Lung (tissue), 12 donors: ENCODE data around the gene CUEDC2. TPM values are rescaled to one million over a fixed set of nuclear protein-coding genes. Genes with fewer than 3 reads are reported as not detected.

Source experiments
- ATAC-seq: fragments of 200-7000 bp; cut with Tn5 transposase; one replicate; pipeline ENCODE4 v1.9.1; 2020; ENCODE audit warnings: moderate number of reproducible peaks; ENCODE audit not compliant: insufficient read depth, low FRiP score
- DNase-seq, 3 donors: peaks; one replicate each; pipeline ENCODE4 v3.0.0-alpha.2; 2013 to 2017
- H3K27ac ChIP-seq, 2 donors: one replicate each; pipeline ENCODE4 v1.5.1; 2013; ENCODE audit warnings: mild to moderate bottlenecking in 2 of 2, moderate library complexity in 2 of 2, control low read depth in 1 of 2, inconsistent platforms in 1 of 2, low read depth in 1 of 2, low read length in 1 of 2
- H3K27me3 ChIP-seq, 3 donors: one replicate each; pipeline ENCODE4 v1.5.1; 2013; ENCODE audit warnings: low read length in 2 of 3; ENCODE audit not compliant: control insufficient read depth in 3 of 3, insufficient read depth in 3 of 3
- H3K36me3 ChIP-seq, 4 donors: one replicate each; pipeline ENCODE4 v1.5.1; 2013; ENCODE audit warnings: low read length in 4 of 4, mild to moderate bottlenecking in 1 of 4, moderate library complexity in 1 of 4; ENCODE audit not compliant: control insufficient read depth in 4 of 4, insufficient read depth in 4 of 4
- H3K4me1 ChIP-seq, 5 donors: one replicate each; pipeline ENCODE4 v1.5.1; 2013; ENCODE audit warnings: low read length in 5 of 5, mild to moderate bottlenecking in 2 of 5, moderate library complexity in 1 of 5; ENCODE audit not compliant: control insufficient read depth in 5 of 5, insufficient read depth in 5 of 5
- H3K4me3 ChIP-seq: one replicate; pipeline ENCODE4 v1.5.1; 2013; ENCODE audit warnings: mild to moderate bottlenecking, control low read depth, moderate library complexity
- H3K9ac ChIP-seq, 2 donors: one replicate each; pipeline ENCODE4 v1.5.1; 2013; ENCODE audit warnings: low read length in 2 of 2, control low read depth in 1 of 2; ENCODE audit not compliant: insufficient read depth in 1 of 2
- H3K9me3 ChIP-seq, 4 donors: one replicate each; pipeline ENCODE4 v1.5.1; 2013; ENCODE audit warnings: low read length in 3 of 4, mild to moderate bottlenecking in 1 of 4, moderate library complexity in 1 of 4; ENCODE audit not compliant: control insufficient read depth in 4 of 4, insufficient read depth in 3 of 4
- CTCF ChIP-seq: IDR thresholded peaks from 2 replicates; pipeline ENCODE4 v1.5.1; 2012; ENCODE audit warnings: mild to moderate bottlenecking; ENCODE audit errors: control extremely low read depth, extremely low read depth
- WGBS, 2 donors: extraction: QIAGEN DNeasy Blood & Tissue Kit; methylation state at CpG; one replicate each; pipeline ENCODE4 v1.1.7; 2013; 5-methylcytosine and 5-hydroxymethylcytosine counted together
- polyA plus RNA-seq, 2 donors: library from polyadenylated mRNA; stranded (reverse); fragments of 200-250 nt; gene quantifications; one replicate each; pipeline ENCODE4 v1.2.1, GENCODE V29; 2013
- total RNA-seq, 2 donors: library from RNA; depleted of rRNA in 1 of 2; stranded (reverse); fragments of >200 nt in 1 of 2; gene quantifications; one replicate each; pipeline ENCODE4 v1.2.1, GENCODE V29; 2014 to 2021
- donor health status: control.
- donor health status: control.
- donor health status: Bipolar disorder and iron deficiency.
- donor health status: healthy.
- donor health status: DM: yes; HTN: yes; CAD: no.

Gene CUEDC2
- total and polyA plus RNA-seq, 4 donors: 33.4 to 63.8 (median 44.1) TPM

GRCh38 chr10:102418622-102419268 lies 13.6 kb downstream of the CUEDC2 start, which contains the start of gene PSD:
PSD (minus strand) TSS chr10:102418785; CDS start chr10:102417038, 1,747 bp downstream.
- Histone ChIP-seq H3K36me3 (peaks cover 0 to 9% (median 3%) of the 10 kb centered on the region in 4 donors), H3K27me3 (peaks cover 1 to 23% (median 10%) of the 10 kb centered on the region in 3 donors), H3K4me1 (peaks cover 0 to 28% (median 16%) of the 10 kb centered on the region in 5 donors), H3K4me3 (no peak within 1 kb of the TSS), H3K27ac (no peak within 1 kb of the TSS), H3K9me3 (no peaks in the 10 kb centered on the region), H3K9ac (no peak within 1 kb of the TSS)
- ATAC-seq: no peak
- WGBS, 2 donors: 4 to 6% methylated on average over 44 to 45 of the region's 45 CpGs
- no peak for DNase-seq
- TF ChIP-seq CTCF: no peak

DNA sequence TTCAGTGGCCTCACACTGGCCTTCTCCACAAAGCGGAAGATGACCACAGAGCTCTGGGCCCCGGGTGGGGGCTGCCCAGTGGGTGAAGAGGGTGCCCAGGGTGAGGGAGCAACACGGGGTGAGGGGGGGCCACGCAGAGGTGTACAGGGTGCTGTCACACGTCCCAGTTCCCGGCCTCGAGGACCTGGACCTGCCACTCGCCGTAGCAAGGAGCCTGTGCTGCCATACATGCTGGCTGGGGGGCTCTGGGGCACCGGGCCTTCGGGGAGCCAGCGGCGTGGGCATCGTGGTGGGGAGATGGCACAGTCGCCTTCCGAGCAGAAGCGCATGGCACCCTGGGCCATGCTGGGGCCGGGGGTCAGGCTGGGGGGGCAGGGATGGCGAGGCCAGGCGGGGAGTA lies 15.7 kb downstream of the CUEDC2 start:
- DNase-seq: no peak
- TF ChIP-seq CTCF: no peak
- H3K4me1 ChIP-seq: peaks cover 0 to 16% (median 8%) of the 10 kb centered on the region in 5 donors
- no peaks in the 10 kb centered on the region for H3K9me3 ChIP-seq
- no peak overlapping the region for H3K9ac ChIP-seq
- H3K27ac ChIP-seq: no peak overlapping the region
- H3K4me3 ChIP-seq: no peak overlapping the region
- ATAC-seq: no peak
- no peaks in the 10 kb centered on the region for H3K36me3 ChIP-seq
- 85 to 91% methylated on average over 20 of the region's 20 CpGs for WGBS, 2 donors
- peaks cover 5 to 30% (median 10%) of the 10 kb centered on the region in 3 donors for H3K27me3 ChIP-seq

- TF ChIP-seq CTCF: no peak
- ATAC-seq: no peak
- 77 to 86% methylated on average over 9 of the region's 9 CpGs for WGBS, 2 donors
Observed at GRCh38 chr10:102416283-102416682, 16.1 kb downstream of the CUEDC2 start.

GRCh38 chr10:102414749-102415148 lies 17.6 kb downstream of the CUEDC2 start:
- Histone ChIP-seq H3K4me1 (peaks cover under 1 to 18% (median 14%) of the 10 kb centered on the region in 5 donors), H3K27me3 (peaks cover 5 to 46% (median 10%) of the 10 kb centered on the region in 3 donors), H3K9ac (no peak overlapping the region), H3K27ac (no peak overlapping the region), H3K9me3 (no peaks in the 10 kb centered on the region), H3K4me3 (no peak overlapping the region), H3K36me3 (no peaks in the 10 kb centered on the region)
- ATAC-seq: no peak
- no peak for DNase-seq
- no peak for TF ChIP-seq CTCF
- WGBS, 2 donors: 31 to 37% methylated on average over 20 of the region's 20 CpGs

More at GRCh38 chr10:102416283-102416682, 16.1 kb downstream of the CUEDC2 start:
- Histone ChIP-seq H3K36me3 (no peaks in the 10 kb centered on the region), H3K4me1 (peaks cover 3 to 16% (median 8%) of the 10 kb centered on the region in 5 donors), H3K9ac (no peak overlapping the region), H3K27ac (no peak overlapping the region), H3K4me3 (no peak overlapping the region), H3K27me3 (peaks cover 5 to 34% (median 10%) of the 10 kb centered on the region in 3 donors), H3K9me3 (no peaks in the 10 kb centered on the region)
- DNase-seq: no peak
